ENCODE data around the gene RASIP1.
A peak's percentile ranks its signal among the peaks of the same experiment; 100 is the strongest.

DNA sequence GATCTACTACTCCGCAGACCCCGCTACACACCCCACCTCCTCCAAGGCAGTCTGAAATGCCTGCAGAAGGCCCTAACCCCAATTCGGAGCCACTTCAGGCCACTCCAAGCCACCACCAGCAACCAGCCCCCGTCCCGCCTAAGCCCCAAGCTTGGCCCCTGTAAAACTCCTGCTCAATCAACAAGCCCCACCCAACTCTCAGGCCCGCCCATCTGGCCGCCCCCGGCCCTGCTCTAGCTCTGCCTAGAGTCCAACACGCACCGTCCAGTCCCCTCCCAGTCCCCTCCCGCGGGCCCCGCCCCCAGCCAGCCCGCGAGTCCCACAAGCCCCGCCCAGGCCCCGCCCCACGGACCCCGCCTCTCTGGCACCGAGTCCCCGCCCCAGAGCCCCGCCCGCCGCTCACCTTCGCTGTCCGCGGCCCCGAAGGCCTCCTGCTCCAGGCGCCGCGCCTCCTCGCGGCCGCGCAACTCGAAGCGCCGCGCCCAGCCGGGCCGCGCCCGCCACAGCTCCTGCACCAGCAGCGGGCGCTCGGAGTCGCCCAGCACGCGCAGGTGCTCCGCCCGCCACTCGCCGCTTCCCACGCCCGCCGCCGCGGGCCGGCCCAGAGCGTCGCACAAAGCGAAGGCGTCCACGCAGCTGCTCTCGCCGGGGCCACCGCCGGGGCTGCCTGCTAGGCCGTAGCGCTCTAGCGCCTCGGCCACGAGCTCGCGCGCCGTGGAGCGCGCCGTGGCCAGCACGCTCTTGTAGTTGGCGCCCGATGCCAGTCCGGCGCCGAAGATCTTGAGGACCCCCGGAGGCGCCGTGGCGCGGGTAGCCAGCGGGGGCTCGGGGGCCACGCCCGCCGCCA, 1.6 kb downstream of the RASIP1 start:
- no peak for TF ChIP-seq POLR2A (IDR thresholded peaks at IDR 0.05)
- TF ChIP-seq, protein P1, sequence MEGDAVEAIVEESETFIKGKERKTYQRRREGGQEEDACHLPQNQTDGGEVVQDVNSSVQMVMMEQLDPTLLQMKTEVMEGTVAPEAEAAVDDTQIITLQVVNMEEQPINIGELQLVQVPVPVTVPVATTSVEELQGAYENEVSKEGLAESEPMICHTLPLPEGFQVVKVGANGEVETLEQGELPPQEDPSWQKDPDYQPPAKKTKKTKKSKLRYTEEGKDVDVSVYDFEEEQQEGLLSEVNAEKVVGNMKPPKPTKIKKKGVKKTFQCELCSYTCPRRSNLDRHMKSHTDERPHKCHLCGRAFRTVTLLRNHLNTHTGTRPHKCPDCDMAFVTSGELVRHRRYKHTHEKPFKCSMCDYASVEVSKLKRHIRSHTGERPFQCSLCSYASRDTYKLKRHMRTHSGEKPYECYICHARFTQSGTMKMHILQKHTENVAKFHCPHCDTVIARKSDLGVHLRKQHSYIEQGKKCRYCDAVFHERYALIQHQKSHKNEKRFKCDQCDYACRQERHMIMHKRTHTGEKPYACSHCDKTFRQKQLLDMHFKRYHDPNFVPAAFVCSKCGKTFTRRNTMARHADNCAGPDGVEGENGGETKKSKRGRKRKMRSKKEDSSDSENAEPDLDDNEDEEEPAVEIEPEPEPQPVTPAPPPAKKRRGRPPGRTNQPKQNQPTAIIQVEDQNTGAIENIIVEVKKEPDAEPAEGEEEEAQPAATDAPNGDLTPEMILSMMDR (IDR thresholded peaks at IDR 0.05): peak in 5 of 6 experiments; percentile 35 to 94 (median 84)

Measured in Peyer's patch (tissue), 4 donors.